HepG2 (cell line): ENCODE measurements around the gene CHRNB2. TPM values are rescaled to one million over a fixed set of nuclear protein-coding genes. Genes with fewer than 3 reads are reported as not detected.

ENCODE experiments used
- ATAC-seq: fragments of 200-7000 bp; cut with Tn5 transposase; 3 replicates; pipeline ENCODE4 v1.9.1; 2020; ENCODE audit warnings: mild to moderate bottlenecking, moderate library complexity
- BruUV-seq: library from RNA; stranded (reverse); fragments of 400-500 nt; replicated peaks from 2 replicates; lab custom pipeline; 2021; lab: Mats Ljungman, UMichigan
- CTCF ChIA-PET: fragments of 300-600 bp; formaldehyde crosslinking; extraction: SDS; loops from one replicate; lab custom pipeline; 2021; ENCODE audit warnings: low total read pairs, inconsistent platforms, low intra/inter-chr PET ratio; lab: Yijun Ruan, JAX
- POLR2A ChIA-PET: fragments of 350-600 bp; sonication (Branson Sonifier 250); formaldehyde crosslinking; loops from one replicate; lab custom pipeline; 2020; ENCODE audit warnings: antibody characterized with exemption, inconsistent platforms; lab: Yijun Ruan, JAX
- DNase-seq: peaks from one replicate; pipeline ENCODE4 v3.0.0-alpha.2; 2015; ENCODE audit warnings: low spot score
- FAIRE-seq: peaks from 3 replicates; lab custom pipeline; 2011; peaks lifted over from hg19 to GRCh38; lab: Jason Lieb, UNC
- H2AFZ ChIP-seq: one replicate; pipeline ENCODE4 v1.6.1; 2011; ENCODE audit warnings: low read length, inconsistent platforms
- H3K27ac ChIP-seq: fragments of 300-600 bp; 3 replicates; pipeline ENCODE4 v1.8.0; 2011; ENCODE audit warnings: mixed run types, mild to moderate bottlenecking, mixed read lengths, low read length, inconsistent platforms; ENCODE audit not compliant: insufficient read depth; ENCODE audit errors: extremely low read length
- H3K27me3 ChIP-seq, 2 experiments: fragments of 200-600 bp in 1 of 2; 2 replicates in 1 of 2; 3 replicates in 1 of 2; pipeline versions ENCODE4 v1.6.0 to v1.8.0; 2011; ENCODE audit warnings: low read length in 2 of 2, mild to moderate bottlenecking in 2 of 2, moderate library complexity in 2 of 2, inconsistent platforms in 1 of 2; ENCODE audit not compliant: insufficient read depth in 2 of 2, control insufficient read depth in 1 of 2
- H3K36me3 ChIP-seq, 2 experiments: fragments of 200-600 bp in 1 of 2; replicated peaks in 1 of 2; 2 replicates in 1 of 2; 3 replicates in 1 of 2; pipeline versions ENCODE4 v1.5.1 to v1.8.0; 2011; ENCODE audit warnings: low read length in 2 of 2, inconsistent platforms in 1 of 2; ENCODE audit not compliant: insufficient read depth in 2 of 2, control insufficient read depth in 1 of 2
- H3K4me1 ChIP-seq: 2 replicates; pipeline ENCODE4 v1.5.1; 2012; ENCODE audit warnings: low read length, inconsistent platforms; ENCODE audit not compliant: insufficient read depth
- H3K4me2 ChIP-seq: 2 replicates; pipeline ENCODE4 v1.6.0; 2011; ENCODE audit warnings: low read depth, low read length, inconsistent platforms
- H3K4me3 ChIP-seq, 3 experiments: fragments of 200-600 bp in 1 of 3; sonication (generic), shearing (Covaris generic) in 1 of 3; replicated peaks in 1 of 3; 2 replicates each; pipeline ENCODE4 v1.5.1; 2011 to 2016; ENCODE audit warnings: low read length in 3 of 3, inconsistent platforms in 2 of 3, low read depth in 2 of 3, mild to moderate bottlenecking in 2 of 3, control low read depth in 1 of 3, mixed read lengths in 1 of 3; ENCODE audit not compliant: insufficient read depth in 1 of 3
- H3K79me2 ChIP-seq: one replicate; pipeline ENCODE4 v1.6.1; 2011; ENCODE audit warnings: low read length, inconsistent platforms; ENCODE audit not compliant: insufficient read depth
- H3K9ac ChIP-seq: 2 replicates; pipeline ENCODE4 v1.6.0; 2011; ENCODE audit warnings: mild to moderate bottlenecking, low read depth, low read length, inconsistent platforms; ENCODE audit not compliant: insufficient read depth
- H3K9me3 ChIP-seq: 2 replicates; pipeline ENCODE4 v1.5.1; 2012; ENCODE audit warnings: mild to moderate bottlenecking, low read length
- H4K20me1 ChIP-seq: 2 replicates; pipeline ENCODE4 v1.6.0; 2011; ENCODE audit warnings: inconsistent platforms, mild to moderate bottlenecking, low read length, moderate library complexity; ENCODE audit not compliant: insufficient read depth
- MAZ ChIP-seq, 2 experiments: sonication (generic) in 1 of 2; formaldehyde crosslinking in 1 of 2; IDR thresholded peaks; 2 replicates each; pipeline versions ENCODE4 v1.5.0 to v1.6.1; 2012 to 2020; ENCODE audit warnings: low read depth in 2 of 2, mild to moderate bottlenecking in 2 of 2, borderline replicate concordance in 1 of 2, improper control_type of control experiment in 1 of 2, low read length in 1 of 2, missing genetic modification reagents in 1 of 2, moderate library complexity in 1 of 2
- POLR2A ChIP-seq, 2 experiments: IDR thresholded peaks; 2 replicates each; pipeline ENCODE4 v1.6.1; 2011; ENCODE audit warnings: low read depth in 2 of 2, low read length in 2 of 2, mild to moderate bottlenecking in 1 of 2, moderate library complexity in 1 of 2; ENCODE audit not compliant: insufficient read depth in 1 of 2
- POLR2G ChIP-seq: fragments of 200-400 bp; formaldehyde crosslinking; IDR thresholded peaks from 2 replicates; pipeline ENCODE4 v1.6.1; 2018; ENCODE audit warnings: mild to moderate bottlenecking, low read depth, low read length, moderate library complexity
- RBM22 ChIP-seq: fragments of 200-400 bp; formaldehyde crosslinking; optimal IDR thresholded peaks from 2 replicates; pipeline ENCODE3; 2017; ENCODE audit warnings: mild to moderate bottlenecking, low read length, moderate library complexity
- RFX5 ChIP-seq: IDR thresholded peaks from 2 replicates; pipeline ENCODE4 v1.6.1; 2011; ENCODE audit warnings: low read depth, low read length, improper control_type of control experiment
- ZBTB3 ChIP-seq: sonication (generic); formaldehyde crosslinking; IDR thresholded peaks from 2 replicates; pipeline ENCODE4 v1.4.0; 2020; ENCODE audit warnings: low read depth, mild to moderate bottlenecking, moderate library complexity, missing genetic modification reagents, borderline replicate concordance
- ZNF383 ChIP-seq: sonication (generic); formaldehyde crosslinking; IDR thresholded peaks from 2 replicates; pipeline ENCODE4 v1.4.0; 2020; ENCODE audit warnings: missing genetic modification reagents, mild to moderate bottlenecking, borderline replicate concordance
- WGBS: methylation state at CpG from one replicate; pipeline ENCODE4 v1.1.6; 2017; ENCODE audit warnings: low lambda C conversion rate; 5-methylcytosine and 5-hydroxymethylcytosine counted together
- in situ Hi-C: cut with HindIII; loops from 2 replicates; pipeline ENCODE4 v1.10.0; 2017; ENCODE audit warnings: low pct_unique_long_range_greater_than_20kb; ENCODE audit not compliant: extremely low pct_ligation_motif_present
- intact Hi-C: fragments of 100-400 bp; cut with micrococcal nuclease; formaldehyde crosslinking; loops from one replicate; pipeline ENCODE4 v1.10.0; 2022; ENCODE audit not compliant: unreplicated experiment
- polyA plus RNA-seq, 8 experiments: library from polyadenylated mRNA; depleted of rRNA in 3 of 8; stranded (reverse) in 7 of 8; unstranded in 1 of 8; fragments of >200 nt; fragmentation: Illumina TruSeq in 4 of 8; extraction: Trizol in 4 of 8; gene quantifications; 2 replicates each; pipeline versions ENCODE4 v1.2.1 to v1.2.3, GENCODE V29; 2011 to 2016; ENCODE audit warnings: low read depth in 4 of 8, missing spikeins in 1 of 8, mixed read lengths in 1 of 8; ENCODE audit not compliant: insufficient read depth in 1 of 8
- total RNA-seq, 5 experiments: library from RNA; depleted of rRNA; stranded (reverse); fragments of >200 nt; fragmentation: Illumina TruSeq; extraction: Trizol; gene quantifications; 2 replicates each; pipeline ENCODE4 v1.2.3, GENCODE V29; 2016; ENCODE audit warnings: low read depth in 1 of 5
- TF ChIP-seq, protein P1 (sequence below): sonication (generic); formaldehyde crosslinking; conservative IDR thresholded peaks from 2 replicates; pipeline ENCODE4 v1.8.1; 2023; ENCODE audit warnings: missing genetic modification reagents

The CHRNB2 gene
- total and polyA plus RNA-seq, 2 of the 13 experiments (the other 11 are each of a cell fraction or from before 2014, with no cell fraction given), result 0.03 to 0.07 TPM

GRCh38 chr1:154579374-154579773 is 11.8 kb downstream of the CHRNB2 start:
- no peak overlapping the region for H3K4me2 ChIP-seq
- no peak for FAIRE-seq
- intact Hi-C loops, result no loop called here
- H3K27me3 ChIP-seq, result no peaks in the 10 kb centered on the region
- WGBS, result 100% methylated on average over 7 of the region's 8 CpGs
- no peaks in the 10 kb centered on the region for H4K20me1 ChIP-seq
- no peaks in the 10 kb centered on the region for H3K79me2 ChIP-seq
- H3K36me3 ChIP-seq, result peaks cover 14 to 49% of the 10 kb centered on the region in 2 experiments
- H3K27ac ChIP-seq, result no peak overlapping the region
- ChIA-PET POLR2A (no interaction called here), CTCF (no interaction called here)
- no peak for DNase-seq
- in situ Hi-C loops, result no loop called here
- no peak overlapping the region for H3K9ac ChIP-seq
- H3K4me1 ChIP-seq, result no peaks in the 10 kb centered on the region
- BruUV-seq, result no TSS peak
- TF ChIP-seq, protein P1, sequence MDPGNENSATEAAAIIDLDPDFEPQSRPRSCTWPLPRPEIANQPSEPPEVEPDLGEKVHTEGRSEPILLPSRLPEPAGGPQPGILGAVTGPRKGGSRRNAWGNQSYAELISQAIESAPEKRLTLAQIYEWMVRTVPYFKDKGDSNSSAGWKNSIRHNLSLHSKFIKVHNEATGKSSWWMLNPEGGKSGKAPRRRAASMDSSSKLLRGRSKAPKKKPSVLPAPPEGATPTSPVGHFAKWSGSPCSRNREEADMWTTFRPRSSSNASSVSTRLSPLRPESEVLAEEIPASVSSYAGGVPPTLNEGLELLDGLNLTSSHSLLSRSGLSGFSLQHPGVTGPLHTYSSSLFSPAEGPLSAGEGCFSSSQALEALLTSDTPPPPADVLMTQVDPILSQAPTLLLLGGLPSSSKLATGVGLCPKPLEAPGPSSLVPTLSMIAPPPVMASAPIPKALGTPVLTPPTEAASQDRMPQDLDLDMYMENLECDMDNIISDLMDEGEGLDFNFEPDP (CRISPR knock-in tag), result 0 out of 2 replicates have a peak, but pooled peaks have one; percentile 76
- TF ChIP-seq POLR2G (0 out of 2 replicates have a peak, but pooled peaks have one; percentile 39), RFX5 (peak; percentile 73; the same call in 1 of the 2 replicates), ZNF383 (CRISPR knock-in tag) (no peak), MAZ (IDR thresholded peaks at IDR 0.05; ENCODE audit: borderline replicate concordance, low read depth, low read length) (no peak), MAZ (CRISPR knock-in tag; IDR thresholded peaks at IDR 0.05; ENCODE audit: low read depth) (no peak), ZBTB3 (CRISPR knock-in tag) (no peak), RBM22 (peak; percentile 66), POLR2A (IDR thresholded peaks at IDR 0.05; ENCODE audit: insufficient read depth in 1 of 2, low read depth in 2 of 2, low read length in 2 of 2) (0 out of 4 replicates have a peak, but pooled peaks of 1 of the 2 experiments have one; percentile 20)
- H3K9me3 ChIP-seq, result no peaks in the 10 kb centered on the region
- no peak overlapping the region for H3K4me3 ChIP-seq
- no peak for ATAC-seq
- H2AFZ ChIP-seq, result no peak overlapping the region
